Measurements from ENCODE around the gene JPT2.

Gene JPT2

GRCh38 chr16:1651974-1652312 lies 26.1 kb upstream of the JPT2 start:
- no peak for DNase-seq (ENCODE audit: low spot score)

- no peak for DNase-seq (ENCODE audit: low spot score)
These were observed 25.1 kb upstream of the JPT2 start for GRCh38 chr16:1653023-1653422.

DNA sequence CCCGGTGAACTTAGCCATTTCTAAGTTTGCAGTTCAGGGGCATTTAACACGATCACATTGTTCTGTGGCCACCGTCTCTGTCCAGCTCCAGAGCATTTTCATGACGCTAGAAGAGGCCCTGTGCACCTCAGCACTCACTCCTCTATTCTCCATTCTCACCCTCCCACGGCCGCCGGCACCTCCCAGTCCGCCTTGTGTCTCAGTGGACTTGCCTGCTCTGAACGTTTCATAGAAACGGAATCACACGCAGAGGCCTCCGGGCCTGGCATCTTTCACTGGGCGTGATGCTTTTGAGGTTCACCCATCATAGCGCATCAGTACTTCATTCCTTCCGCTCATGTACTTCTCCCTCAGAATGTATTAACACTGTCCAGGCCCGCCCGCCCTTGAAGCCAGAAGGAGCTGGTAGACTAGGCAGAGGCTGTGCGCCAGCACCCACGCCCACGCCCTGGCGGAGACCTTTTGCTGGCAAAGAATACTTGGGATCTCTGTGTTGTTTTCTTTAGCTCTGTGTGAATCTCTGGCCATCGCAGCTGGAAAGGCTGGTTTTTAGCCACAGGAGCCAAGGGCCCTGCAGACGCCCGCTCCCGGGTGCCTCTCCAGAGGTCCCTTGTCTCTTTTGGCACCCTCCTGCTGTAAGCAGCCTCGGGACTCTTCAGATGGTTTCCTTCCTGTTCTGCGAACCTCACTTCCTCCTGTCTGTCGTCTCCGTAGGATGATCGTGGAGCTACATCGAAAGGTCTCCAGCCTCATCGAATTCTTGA lies 23.4 kb upstream of the JPT2 start:
- no peak for DNase-seq (ENCODE audit: low spot score)

- no peak for DNase-seq (ENCODE audit: low spot score)
These were observed 22.7 kb upstream of the JPT2 start for GRCh38 chr16:1655269-1655807.

- no peak for DNase-seq (ENCODE audit: low spot score)
These were observed 21.9 kb upstream of the JPT2 start for GRCh38 chr16:1655909-1656807.

DNA sequence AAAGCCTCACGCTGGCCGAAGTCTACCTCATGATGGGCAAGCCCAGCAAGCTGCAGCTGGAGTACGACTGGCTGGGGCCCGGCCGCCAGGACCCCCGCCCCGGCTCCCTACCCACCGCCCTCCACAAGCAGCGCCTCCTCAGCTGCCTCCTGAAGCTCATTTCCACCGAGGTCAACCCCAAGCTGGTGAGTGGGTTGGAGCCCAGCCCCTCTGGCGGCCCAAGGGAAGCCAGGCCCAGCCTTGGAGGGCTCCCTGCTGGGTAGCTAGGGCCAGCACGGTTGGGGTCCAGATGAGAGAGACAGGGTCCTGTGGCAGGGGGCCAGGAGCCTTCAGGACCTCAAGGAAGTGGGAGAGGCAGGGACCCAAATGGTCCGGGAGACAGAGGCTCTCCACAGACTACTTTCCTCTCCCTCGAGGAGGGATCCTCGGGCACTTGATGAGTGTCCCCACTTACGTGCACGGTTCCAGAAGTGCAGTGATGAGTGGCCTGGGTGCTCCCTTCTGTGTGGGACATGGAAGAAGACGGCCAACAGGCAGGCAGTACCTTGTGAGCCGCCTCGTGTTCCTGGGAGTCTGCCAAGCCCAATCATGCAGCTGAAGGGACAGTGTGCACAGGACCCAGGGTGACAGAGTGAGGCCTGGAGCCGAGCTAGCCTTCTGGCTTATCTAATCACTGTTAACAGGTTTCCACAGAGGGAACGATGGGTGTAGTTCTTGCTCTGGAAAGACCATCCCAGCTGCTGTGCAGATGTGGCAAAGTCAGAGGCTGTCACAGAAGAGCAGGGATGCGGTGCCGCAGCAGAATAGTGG lies 21.1 kb upstream of the JPT2 start:
- no peak for DNase-seq (ENCODE audit: low spot score)

- no peak for DNase-seq (ENCODE audit: low spot score)
These were observed 20.2 kb upstream of the JPT2 start for GRCh38 chr16:1657841-1658240.

GRCh38 chr16:1659031-1659430 lies 19.0 kb upstream of the JPT2 start:
- DNase-seq (ENCODE audit: low spot score): no peak

DNA sequence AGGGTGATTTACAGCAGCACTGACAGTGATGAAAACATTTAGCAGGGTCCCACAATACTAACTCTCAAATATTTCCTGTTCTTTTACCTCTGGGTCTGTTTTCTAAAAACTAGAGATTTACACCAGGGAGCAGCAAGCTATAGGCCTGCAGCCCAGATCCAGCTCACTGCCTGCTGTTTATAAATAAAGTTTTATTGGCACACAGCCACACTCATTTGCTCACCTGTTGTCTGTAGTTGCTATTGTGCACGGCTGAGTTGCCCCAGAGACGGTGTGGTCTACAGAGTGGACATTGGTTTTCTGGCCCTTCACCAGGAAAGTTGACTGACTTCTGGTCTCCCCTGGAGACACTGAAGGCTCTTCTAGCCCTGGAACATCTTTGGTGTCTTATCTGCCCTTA lies 16.3 kb upstream of the JPT2 start:
- DNase-seq (ENCODE audit: low spot score): no peak

DNA sequence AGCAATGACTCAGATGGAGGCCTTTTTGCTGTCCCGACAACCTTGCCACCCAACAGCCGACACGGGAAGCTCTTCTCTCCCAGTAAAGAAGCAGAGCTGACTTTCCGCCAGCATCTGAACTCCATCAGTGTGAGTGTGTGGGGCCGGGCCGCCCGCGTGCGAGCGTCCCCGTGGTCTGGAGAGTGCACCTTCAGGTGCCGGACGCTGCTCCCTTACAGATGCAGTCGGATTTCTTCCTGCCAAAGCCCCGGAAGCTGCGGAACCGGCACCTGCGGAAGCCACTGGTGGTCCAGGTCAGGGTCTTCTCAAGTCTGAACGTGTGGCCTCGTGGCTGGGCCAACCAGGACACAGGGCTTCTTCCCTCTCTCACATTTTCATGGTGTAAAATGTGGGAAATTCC lies 15.5 kb upstream of the JPT2 start:
- DNase-seq (ENCODE audit: low spot score): no peak

DNA sequence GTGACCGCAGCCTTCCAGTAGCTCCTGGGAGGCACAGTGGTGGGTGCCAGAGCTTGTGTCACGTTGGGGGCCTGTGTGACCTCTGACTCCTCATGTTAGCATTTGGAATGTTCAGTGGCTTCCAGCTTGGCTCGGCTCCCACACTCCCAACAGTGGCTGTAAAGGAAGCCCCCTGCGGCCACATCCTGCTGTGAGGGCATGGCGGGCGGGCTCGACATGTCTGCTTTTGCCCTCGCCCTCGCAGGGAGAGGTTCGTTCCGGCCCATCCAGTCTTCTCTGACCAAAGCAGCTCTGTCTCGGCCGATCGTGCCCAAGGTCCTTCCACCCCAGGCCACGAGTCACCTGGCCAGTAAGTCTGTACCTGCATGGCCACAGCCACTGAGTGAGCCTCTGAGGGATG lies 12.2 kb upstream of the JPT2 start:
- DNase-seq (ENCODE audit: low spot score): no peak

DNA sequence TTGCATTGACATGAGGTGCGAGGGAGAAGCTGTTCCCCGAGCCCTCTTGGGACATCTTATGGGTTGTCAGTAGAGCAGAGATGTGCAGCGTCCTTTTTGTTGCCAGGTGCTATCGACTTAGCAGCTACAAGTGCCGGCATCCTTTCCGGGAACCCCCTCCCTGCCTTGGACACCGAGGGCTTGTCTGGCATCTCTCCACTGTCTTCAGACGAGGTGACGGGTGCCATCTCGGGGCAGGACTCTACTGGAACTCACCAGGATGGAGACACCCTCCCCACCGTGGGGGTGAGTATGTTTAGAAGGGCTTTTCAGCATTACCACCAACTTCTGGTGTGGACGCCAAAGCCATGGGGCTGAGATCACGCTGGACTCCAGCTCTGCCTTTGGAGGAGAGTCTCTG lies 11.8 kb upstream of the JPT2 start:
- DNase-seq (ENCODE audit: low spot score): no peak

GRCh38 chr16:1667271-1667670 lies 10.8 kb upstream of the JPT2 start:
- DNase-seq (ENCODE audit: low spot score): no peak

GRCh38 chr16:1667916-1668315 lies 10.2 kb upstream of the JPT2 start:
- DNase-seq (ENCODE audit: low spot score): no peak

DNA sequence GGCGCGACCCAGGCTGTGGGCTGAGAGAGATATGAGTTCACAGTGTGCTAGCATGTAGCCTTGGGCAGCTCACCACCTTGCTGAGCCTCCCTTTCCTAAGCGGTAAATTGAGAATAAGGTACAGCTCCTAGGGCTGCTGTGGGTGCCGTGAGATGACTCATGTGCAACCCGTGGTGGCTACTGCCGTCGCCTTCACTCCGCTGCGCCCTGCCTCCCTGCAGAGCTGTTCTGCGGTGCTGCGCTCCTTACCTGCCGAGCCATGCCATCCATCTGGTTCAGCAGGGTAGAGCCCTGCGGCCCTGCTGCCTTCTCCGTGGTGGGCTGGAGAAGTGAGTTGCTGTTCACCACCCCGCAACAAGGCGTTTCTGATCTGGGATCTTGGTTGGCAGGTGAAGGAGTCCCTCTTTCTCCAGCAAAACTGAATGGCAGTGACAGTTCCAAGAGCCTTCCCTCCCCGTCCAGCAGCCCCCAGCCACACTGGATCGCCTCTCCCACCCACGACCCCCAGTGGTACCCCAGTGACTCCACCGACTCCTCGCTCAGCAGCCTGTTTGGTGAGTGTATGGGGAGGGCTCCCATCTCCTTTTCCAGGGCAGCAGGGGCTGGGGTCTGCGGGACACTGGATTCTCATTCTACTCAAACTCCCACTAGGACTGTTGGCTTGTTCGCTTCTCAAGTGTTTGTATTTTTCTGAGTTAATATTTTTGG lies 9.3 kb upstream of the JPT2 start:
- no peak for DNase-seq (ENCODE audit: low spot score)

- no peak for DNase-seq (ENCODE audit: low spot score)
These were observed 8.4 kb upstream of the JPT2 start for GRCh38 chr16:1669698-1670097.

GRCh38 chr16:1670371-1670770 lies 7.7 kb upstream of the JPT2 start:
- DNase-seq (ENCODE audit: low spot score): no peak

GRCh38 chr16:1670866-1671265 lies 7.2 kb upstream of the JPT2 start:
- no peak for DNase-seq (ENCODE audit: low spot score)

DNA sequence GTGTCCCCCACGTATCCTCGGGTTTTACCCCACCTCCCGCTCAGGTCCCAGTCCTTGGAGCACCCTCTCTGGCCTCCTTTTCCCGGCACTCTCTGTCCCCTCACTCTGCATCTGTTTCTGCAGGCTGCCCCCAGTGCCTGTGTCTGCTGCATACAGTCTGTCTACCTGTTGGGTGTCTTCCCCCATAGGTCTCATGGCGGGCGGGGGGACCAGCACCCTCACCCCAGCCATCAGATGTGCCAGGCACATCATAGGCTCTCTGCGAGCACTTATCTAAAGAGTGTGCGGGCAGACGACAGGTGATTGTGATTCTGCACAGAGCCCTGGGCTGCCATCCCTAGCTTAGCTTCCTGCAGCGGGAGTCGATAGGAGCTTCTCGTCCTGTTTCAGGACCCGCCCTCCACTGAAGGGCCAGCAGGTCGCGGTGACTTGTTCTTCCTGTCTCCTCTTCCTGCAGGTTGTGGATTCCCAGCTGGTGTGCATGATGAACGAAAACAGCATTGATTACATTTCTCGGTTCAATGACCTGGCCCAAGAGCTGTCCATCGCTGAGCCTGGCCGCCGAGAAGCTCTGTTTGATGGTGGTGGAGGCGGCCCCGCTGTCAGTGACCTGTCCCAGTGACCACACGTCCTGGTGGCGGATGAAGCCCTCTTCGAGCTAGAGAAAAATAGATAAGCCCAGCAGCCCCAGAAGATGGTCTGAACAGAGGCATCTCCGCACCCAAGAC lies 4.5 kb upstream of the JPT2 start:
- DNase-seq (ENCODE audit: low spot score): no peak

- no peak for DNase-seq (ENCODE audit: low spot score)
These were observed 3.8 kb upstream of the JPT2 start for GRCh38 chr16:1674306-1674705.
